HL-60 (cell line): ENCODE results near the gene GPC5.

Experiments
- DNase-seq, 2 experiments: peaks; one replicate each; pipeline ENCODE4 v3.0.0-alpha.2; 2010 to 2020; ENCODE audit warnings: low read depth in 1 of 2, low spot score in 1 of 2
- H3K27ac ChIP-seq: fragments of 250-450 bp; sonication (Bioruptor Pico); replicated peaks from 2 replicates; pipeline ENCODE4 v1.5.1; 2020; ENCODE audit warnings: mild to moderate bottlenecking, moderate library complexity
- H3K27me3 ChIP-seq: fragments of 250-450 bp; sonication (Bioruptor Pico); 2 replicates; pipeline ENCODE4 v1.5.1; 2021; ENCODE audit warnings: mild to moderate bottlenecking, moderate library complexity; ENCODE audit not compliant: insufficient read depth, poor library complexity, severe bottlenecking
- H3K4me3 ChIP-seq: replicated peaks from 2 replicates; pipeline ENCODE4 v1.5.1; 2011; ENCODE audit warnings: mild to moderate bottlenecking, control low read depth, low read length; ENCODE audit not compliant: insufficient read depth
- CTCF ChIP-seq: IDR thresholded peaks from one replicate; pipeline ENCODE4 v1.5.1; 2011; ENCODE audit warnings: low read length, control low read depth, inconsistent platforms; ENCODE audit not compliant: insufficient read depth
- GABPA ChIP-seq: IDR thresholded peaks from 2 replicates; pipeline ENCODE4 v1.6.1; 2012; ENCODE audit warnings: low read depth
- POLR2AphosphoS5 ChIP-seq: IDR thresholded peaks from 2 replicates; pipeline ENCODE4 v1.6.1; 2012; ENCODE audit warnings: low read depth
- REST ChIP-seq: IDR thresholded peaks from 2 replicates; pipeline ENCODE4 v1.6.1; 2012; ENCODE audit warnings: low read depth; ENCODE audit not compliant: insufficient replicate concordance
- SPI1 ChIP-seq: IDR thresholded peaks from 2 replicates; pipeline ENCODE4 v1.6.1; 2012; ENCODE audit warnings: low read depth, mild to moderate bottlenecking, borderline replicate concordance

Gene GPC5

DNA sequence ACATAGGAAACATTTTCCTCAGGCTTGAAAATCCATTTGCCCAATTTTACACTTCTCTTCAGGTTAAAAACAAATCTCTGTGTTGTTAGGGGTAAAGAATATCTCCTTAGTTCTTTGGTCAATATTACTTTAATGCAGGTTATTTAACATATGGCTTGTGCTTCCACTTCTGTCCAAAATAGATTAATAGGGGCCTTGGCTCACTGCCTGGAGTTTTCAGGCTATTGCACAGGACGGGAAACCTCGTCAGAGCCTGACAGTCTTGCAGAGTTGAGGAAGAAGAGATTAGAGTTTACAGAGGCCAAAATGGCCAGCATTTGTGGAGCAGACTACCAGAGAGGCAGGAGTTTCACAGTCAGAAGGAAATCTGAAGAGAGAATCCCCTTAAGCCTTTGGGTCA lies 964.3 kb downstream of the GPC5 start:
- no peak overlapping the region for H3K4me3 ChIP-seq
- no peaks in the 10 kb centered on the region for H3K27me3 ChIP-seq
- H3K27ac ChIP-seq = no peak overlapping the region
- TF ChIP-seq REST (no peak), CTCF (no peak), POLR2AphosphoS5 (no peak), GABPA (no peak), SPI1 (no peak)
- no peak for DNase-seq

- Histone ChIP-seq H3K27me3 (no peaks in the 10 kb centered on the region), H3K27ac (no peak overlapping the region), H3K4me3 (no peak overlapping the region)
- TF ChIP-seq GABPA = no peak
- no peak for TF ChIP-seq SPI1
- TF ChIP-seq POLR2AphosphoS5 = no peak
- no peak for TF ChIP-seq REST
- no peak for TF ChIP-seq CTCF
- no peak for DNase-seq
These were observed 967.5 kb downstream of the GPC5 start for GRCh38 chr13:92365904-92366303.

DNA sequence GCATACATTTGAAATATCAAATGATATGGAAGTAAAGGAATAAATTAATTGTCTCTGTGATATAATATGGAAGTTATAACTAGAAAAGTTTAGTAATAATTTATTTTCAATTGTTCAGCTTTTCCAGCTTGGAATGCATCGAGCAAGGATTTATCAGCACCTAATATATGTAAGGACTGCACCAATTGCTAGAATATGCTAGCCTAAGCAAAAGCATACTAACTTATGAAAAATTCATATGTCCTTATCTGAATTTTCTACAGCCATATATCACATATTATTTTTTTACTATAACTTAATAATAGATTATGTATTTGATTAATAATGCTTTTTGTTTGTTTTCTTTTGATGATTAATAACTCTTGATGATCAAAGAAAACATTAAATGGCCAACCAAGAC lies 979.0 kb downstream of the GPC5 start:
- no peak for DNase-seq
- TF ChIP-seq CTCF (no peak), REST (no peak), POLR2AphosphoS5 (no peak), GABPA (no peak), SPI1 (no peak)
- Histone ChIP-seq H3K27me3 (no peaks in the 10 kb centered on the region), H3K27ac (no peak overlapping the region), H3K4me3 (no peak overlapping the region)
